Measurements from ENCODE around the gene INPP4A. TPM values are rescaled to one million over a fixed set of nuclear protein-coding genes. Genes with fewer than 3 reads are reported as not detected.

The INPP4A gene
- total and polyA plus RNA-seq, 10 of the 15 experiments (the other 5 are each of a cell fraction or from before 2014, with no cell fraction given): 4.7 to 62.3 (median 36.9) TPM

- no peak for TF ChIP-seq ZBED1 (IDR thresholded peaks at IDR 0.05; ENCODE audit: borderline replicate concordance)
- TF ChIP-seq NR2C2 (IDR thresholded peaks at IDR 0.05; ENCODE audit: borderline replicate concordance, control insufficient read depth, insufficient read length, low read depth): no peak
- TF ChIP-seq MEF2B (IDR thresholded peaks at IDR 0.05; ENCODE audit: partially characterized antibody, poor library complexity, severe bottlenecking): no peak
- TF ChIP-seq GABPA (IDR thresholded peaks at IDR 0.05; ENCODE audit: low read depth): no peak
- TF ChIP-seq JUND (IDR thresholded peaks at IDR 0.05; ENCODE audit: low read depth, low read length): no peak
- TF ChIP-seq BHLHE40 (IDR thresholded peaks at IDR 0.05; ENCODE audit: borderline replicate concordance in 1 of 2, low read depth in 2 of 2, low read length in 1 of 2): no peak
- no peak for TF ChIP-seq ZSCAN29 (IDR thresholded peaks at IDR 0.05)
- TF ChIP-seq ASH2L (IDR thresholded peaks at IDR 0.05; ENCODE audit: borderline replicate concordance, low read depth): no peak
- TF ChIP-seq POLR2AphosphoS5 (IDR thresholded peaks at IDR 0.05; ENCODE audit: low read length): peak; percentile 12; the same call in 1 of the 2 replicates
- no peak for TF ChIP-seq BRCA1 (IDR thresholded peaks at IDR 0.05; ENCODE audit: low read depth, low read length)
- TF ChIP-seq, protein P1, sequence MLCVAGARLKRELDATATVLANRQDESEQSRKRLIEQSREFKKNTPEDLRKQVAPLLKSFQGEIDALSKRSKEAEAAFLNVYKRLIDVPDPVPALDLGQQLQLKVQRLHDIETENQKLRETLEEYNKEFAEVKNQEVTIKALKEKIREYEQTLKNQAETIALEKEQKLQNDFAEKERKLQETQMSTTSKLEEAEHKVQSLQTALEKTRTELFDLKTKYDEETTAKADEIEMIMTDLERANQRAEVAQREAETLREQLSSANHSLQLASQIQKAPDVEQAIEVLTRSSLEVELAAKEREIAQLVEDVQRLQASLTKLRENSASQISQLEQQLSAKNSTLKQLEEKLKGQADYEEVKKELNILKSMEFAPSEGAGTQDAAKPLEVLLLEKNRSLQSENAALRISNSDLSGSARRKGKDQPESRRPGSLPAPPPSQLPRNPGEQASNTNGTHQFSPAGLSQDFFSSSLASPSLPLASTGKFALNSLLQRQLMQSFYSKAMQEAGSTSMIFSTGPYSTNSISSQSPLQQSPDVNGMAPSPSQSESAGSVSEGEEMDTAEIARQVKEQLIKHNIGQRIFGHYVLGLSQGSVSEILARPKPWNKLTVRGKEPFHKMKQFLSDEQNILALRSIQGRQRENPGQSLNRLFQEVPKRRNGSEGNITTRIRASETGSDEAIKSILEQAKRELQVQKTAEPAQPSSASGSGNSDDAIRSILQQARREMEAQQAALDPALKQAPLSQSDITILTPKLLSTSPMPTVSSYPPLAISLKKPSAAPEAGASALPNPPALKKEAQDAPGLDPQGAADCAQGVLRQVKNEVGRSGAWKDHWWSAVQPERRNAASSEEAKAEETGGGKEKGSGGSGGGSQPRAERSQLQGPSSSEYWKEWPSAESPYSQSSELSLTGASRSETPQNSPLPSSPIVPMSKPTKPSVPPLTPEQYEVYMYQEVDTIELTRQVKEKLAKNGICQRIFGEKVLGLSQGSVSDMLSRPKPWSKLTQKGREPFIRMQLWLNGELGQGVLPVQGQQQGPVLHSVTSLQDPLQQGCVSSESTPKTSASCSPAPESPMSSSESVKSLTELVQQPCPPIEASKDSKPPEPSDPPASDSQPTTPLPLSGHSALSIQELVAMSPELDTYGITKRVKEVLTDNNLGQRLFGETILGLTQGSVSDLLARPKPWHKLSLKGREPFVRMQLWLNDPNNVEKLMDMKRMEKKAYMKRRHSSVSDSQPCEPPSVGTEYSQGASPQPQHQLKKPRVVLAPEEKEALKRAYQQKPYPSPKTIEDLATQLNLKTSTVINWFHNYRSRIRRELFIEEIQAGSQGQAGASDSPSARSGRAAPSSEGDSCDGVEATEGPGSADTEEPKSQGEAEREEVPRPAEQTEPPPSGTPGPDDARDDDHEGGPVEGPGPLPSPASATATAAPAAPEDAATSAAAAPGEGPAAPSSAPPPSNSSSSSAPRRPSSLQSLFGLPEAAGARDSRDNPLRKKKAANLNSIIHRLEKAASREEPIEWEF (IDR thresholded peaks at IDR 0.05; ENCODE audit: insufficient replicate concordance, low read depth, low read length): no peak
- TF ChIP-seq, protein P2, sequence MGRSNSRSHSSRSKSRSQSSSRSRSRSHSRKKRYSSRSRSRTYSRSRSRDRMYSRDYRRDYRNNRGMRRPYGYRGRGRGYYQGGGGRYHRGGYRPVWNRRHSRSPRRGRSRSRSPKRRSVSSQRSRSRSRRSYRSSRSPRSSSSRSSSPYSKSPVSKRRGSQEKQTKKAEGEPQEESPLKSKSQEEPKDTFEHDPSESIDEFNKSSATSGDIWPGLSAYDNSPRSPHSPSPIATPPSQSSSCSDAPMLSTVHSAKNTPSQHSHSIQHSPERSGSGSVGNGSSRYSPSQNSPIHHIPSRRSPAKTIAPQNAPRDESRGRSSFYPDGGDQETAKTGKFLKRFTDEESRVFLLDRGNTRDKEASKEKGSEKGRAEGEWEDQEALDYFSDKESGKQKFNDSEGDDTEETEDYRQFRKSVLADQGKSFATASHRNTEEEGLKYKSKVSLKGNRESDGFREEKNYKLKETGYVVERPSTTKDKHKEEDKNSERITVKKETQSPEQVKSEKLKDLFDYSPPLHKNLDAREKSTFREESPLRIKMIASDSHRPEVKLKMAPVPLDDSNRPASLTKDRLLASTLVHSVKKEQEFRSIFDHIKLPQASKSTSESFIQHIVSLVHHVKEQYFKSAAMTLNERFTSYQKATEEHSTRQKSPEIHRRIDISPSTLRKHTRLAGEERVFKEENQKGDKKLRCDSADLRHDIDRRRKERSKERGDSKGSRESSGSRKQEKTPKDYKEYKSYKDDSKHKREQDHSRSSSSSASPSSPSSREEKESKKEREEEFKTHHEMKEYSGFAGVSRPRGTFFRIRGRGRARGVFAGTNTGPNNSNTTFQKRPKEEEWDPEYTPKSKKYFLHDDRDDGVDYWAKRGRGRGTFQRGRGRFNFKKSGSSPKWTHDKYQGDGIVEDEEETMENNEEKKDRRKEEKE (IDR thresholded peaks at IDR 0.05): no peak
- no peak for TF ChIP-seq HDAC2 (IDR thresholded peaks at IDR 0.05)
- no peak for TF ChIP-seq POU2F2 (IDR thresholded peaks at IDR 0.05; ENCODE audit: borderline replicate concordance, low read depth, low read length)
- no peak for TF ChIP-seq ZBTB40 (IDR thresholded peaks at IDR 0.05; ENCODE audit: borderline replicate concordance)
Measured at GRCh38 chr2:98474979-98475632, 30.4 kb downstream of the INPP4A start (continued).

Data from GM12878 (cell line).